Body of pancreas (tissue), 4 donors: ENCODE data around the gene DDRGK1. TPM values are rescaled to one million over a fixed set of nuclear protein-coding genes. Genes with fewer than 3 reads are reported as not detected.

ENCODE experiments used
- ATAC-seq: fragments of 150-250 bp; one replicate; pipeline ENCODE4 v1.9.1; 2016
- DNase-seq, 4 donors: peaks; one replicate each; pipeline ENCODE4 v3.0.0-alpha.2; 2019
- H3K27ac ChIP-seq, 4 donors: fragments of 200-600 bp; sonication (generic); 1 replicate in 3 of 4; 2 replicates in 1 of 4; pipeline versions ENCODE4 v1.5.1 to v1.6.1; 2016 to 2019; ENCODE audit warnings: mild to moderate bottlenecking in 1 of 4, mixed read lengths in 1 of 4, moderate library complexity in 1 of 4
- H3K27me3 ChIP-seq, 2 donors: fragments of 200-600 bp; sonication (generic); one replicate each; pipeline ENCODE4 v1.6.0; 2016; ENCODE audit warnings: mild to moderate bottlenecking in 1 of 2
- H3K36me3 ChIP-seq, 2 donors: fragments of 200-600 bp; sonication (generic); replicated peaks in 1 of 2; 2 replicates each; pipeline ENCODE4 v1.5.1; 2016; ENCODE audit warnings: low read depth in 2 of 2; ENCODE audit not compliant: insufficient read depth in 1 of 2
- H3K4me1 ChIP-seq: fragments of 200-600 bp; sonication (generic); one replicate; pipeline ENCODE4 v1.6.0; 2016
- H3K4me3 ChIP-seq, 2 donors: fragments of 200-600 bp; sonication (generic); 1 replicate in 1 of 2; 2 replicates in 1 of 2; pipeline ENCODE4 v1.5.1; 2016 to 2019
- H3K9me3 ChIP-seq, 3 donors: fragments of 200-600 bp; sonication (generic); 1 replicate in 2 of 3; 2 replicates in 1 of 3; pipeline ENCODE4 v1.5.1; 2016
- CTCF ChIP-seq, 7 experiments: fragments of 450-650 bp in 4 of 7; fragments of 200-600 bp in 3 of 7; sonication (generic) in 3 of 7; IDR thresholded peaks; one replicate each; pipeline ENCODE4 v1.5.1; 2016 to 2019; ENCODE audit warnings: antibody characterized with exemption in 7 of 7
- POLR2A ChIP-seq, 3 donors: fragments of 450-650 bp; IDR thresholded peaks; one replicate each; pipeline ENCODE4 v1.6.1; 2016; ENCODE audit warnings: antibody characterized with exemption in 3 of 3, mild to moderate bottlenecking in 2 of 3
- WGBS, 2 donors: methylation state at CpG; one replicate each; pipeline ENCODE4 v1.1.5; 2017; 5-methylcytosine and 5-hydroxymethylcytosine counted together
- intact Hi-C: fragments of 100-400 bp; cut with DNase I; formaldehyde crosslinking; loops from one replicate; pipeline ENCODE4 v1.15.1; 2023
- total RNA-seq, 2 donors: library from RNA; depleted of rRNA; stranded (reverse); fragments of >200 nt; gene quantifications; one replicate each; pipeline ENCODE4 v1.1.0, GENCODE V29; 2016

DDRGK1 gene
- total RNA-seq, 2 donors from 2014 or later: 64.3 to 82.8 TPM

- WGBS, 2 donors: 66 to 71% methylated on average over 19 to 25 of the region's 25 CpGs
- peaks cover 27% of the 10 kb centered on the region for H3K4me1 ChIP-seq
- DNase-seq (no peak), ATAC-seq (no peak)
- no peak overlapping the region for H3K4me3 ChIP-seq
- H3K36me3 ChIP-seq: no peaks in the 10 kb centered on the region
- no peak overlapping the region for H3K27ac ChIP-seq
- H3K9me3 ChIP-seq: no peaks in the 10 kb centered on the region
- intact Hi-C loops: no loop called here
- H3K27me3 ChIP-seq: peaks cover 0 to 10% of the 10 kb centered on the region in 2 donors
- TF ChIP-seq POLR2A (IDR thresholded peaks at IDR 0.05) (no peak), CTCF (IDR thresholded peaks at IDR 0.05) (no peak)
Measured at GRCh38 chr20:3237011-3237957, 32.8 kb upstream of the DDRGK1 start.

GRCh38 chr20:3235666-3236324, 31.3 kb upstream of the DDRGK1 start:
- TF ChIP-seq POLR2A (IDR thresholded peaks at IDR 0.05): no peak
- no peak for TF ChIP-seq CTCF (IDR thresholded peaks at IDR 0.05)
- H3K27ac ChIP-seq: no peak overlapping the region
- peaks cover 0 to 10% of the 10 kb centered on the region in 2 donors for H3K27me3 ChIP-seq
- intact Hi-C loops: no loop called here
- 80 to 81% methylated on average over 4 of the region's 4 CpGs for WGBS, 2 donors
- peaks cover 27% of the 10 kb centered on the region for H3K4me1 ChIP-seq
- H3K9me3 ChIP-seq: no peaks in the 10 kb centered on the region
- no peak overlapping the region for H3K4me3 ChIP-seq
- ATAC-seq (no peak), DNase-seq (no peak)
- no peaks in the 10 kb centered on the region for H3K36me3 ChIP-seq

- WGBS, 2 donors: 86 to 94% methylated on average over 19 to 25 of the region's 25 CpGs
- no peak for ATAC-seq
- TF ChIP-seq CTCF (IDR thresholded peaks at IDR 0.05) (no peak), POLR2A (IDR thresholded peaks at IDR 0.05) (no peak)
- H3K9me3 ChIP-seq: no peaks in the 10 kb centered on the region
- H3K4me3 ChIP-seq: no peak overlapping the region
- no peaks in the 10 kb centered on the region for H3K36me3 ChIP-seq
- DNase-seq: no peak
- peaks cover 0 to 10% of the 10 kb centered on the region in 2 donors for H3K27me3 ChIP-seq
- peaks cover 12% of the 10 kb centered on the region for H3K4me1 ChIP-seq
- intact Hi-C loops: no loop called here
- no peak overlapping the region for H3K27ac ChIP-seq
Measured at GRCh38 chr20:3233991-3234498, 29.6 kb upstream of the DDRGK1 start.

- intact Hi-C loops: no loop called here
- Histone ChIP-seq H3K9me3 (no peaks in the 10 kb centered on the region), H3K4me3 (no peak overlapping the region), H3K4me1 (peaks cover 6% of the 10 kb centered on the region), H3K27me3 (peaks cover 0 to 9% of the 10 kb centered on the region in 2 donors), H3K27ac (no peak overlapping the region), H3K36me3 (no peaks in the 10 kb centered on the region)
- DNase-seq: no peak
- no peak for TF ChIP-seq POLR2A (IDR thresholded peaks at IDR 0.05)
- no peak for TF ChIP-seq CTCF (IDR thresholded peaks at IDR 0.05)
- 82 to 88% methylated on average over 13 to 28 of the region's 32 CpGs for WGBS, 2 donors
- no peak for ATAC-seq
Measured at GRCh38 chr20:3233131-3233990, 28.9 kb upstream of the DDRGK1 start.
